Right ventricle myocardium superior (tissue), 1 donor: Measurements from ENCODE around the gene EEF2K. TPM values are rescaled to one million over a fixed set of nuclear protein-coding genes. Genes with fewer than 3 reads are reported as not detected.

Experiments used
- ATAC-seq: fragments of 200-7000 bp; cut with Tn5 transposase; one replicate; pipeline ENCODE4 v1.9.1; 2020; ENCODE audit warnings: mild to moderate bottlenecking; ENCODE audit not compliant: poor library complexity
- DNase-seq: peaks from one replicate; pipeline ENCODE4 v3.0.0-alpha.2; 2020
- intact Hi-C: fragments of 100-400 bp; cut with DNase I; formaldehyde crosslinking; loops from one replicate; pipeline ENCODE4 v1.11.2; 2022
- total RNA-seq: library from RNA; stranded (reverse); fragmentation: NEBNext Ultra II Directional; extraction: Animal tissue kit (Norgen Biotek cat#: 25700); gene quantifications from one replicate; pipeline ENCODE4 v1.2.1, GENCODE V29; 2021
- donor health status: DM: no; HTN: yes; CAD: no; lungs with severe emphysema.

Gene EEF2K
- total RNA-seq, 1 donor from 2014 or later, result 26.4 TPM

GRCh38 chr16:22337045-22337444, 131.0 kb downstream of the EEF2K start:
- DNase-seq (no peak), ATAC-seq (no peak)
- intact Hi-C loops, result no loop called here

- intact Hi-C loops, result no loop called here
- ATAC-seq (no peak), DNase-seq (no peak)
Measured at GRCh38 chr16:22337849-22338635, 132.0 kb downstream of the EEF2K start.

Other genes with a start within 250 kb of the EEF2K start
- gene PDZD9, start 205.2 kb upstream of the EEF2K start, total RNA-seq, result not detected
- 12.0 TPM for gene MOSMO, start 198.2 kb upstream of the EEF2K start, total RNA-seq
- gene VWA3A, start 113.7 kb upstream of the EEF2K start, total RNA-seq, result 1.3 TPM
- not detected for gene SDR42E2, start 43.8 kb upstream of the EEF2K start, total RNA-seq
- 34.8 TPM for gene POLR3E, start 91.1 kb downstream of the EEF2K start, total RNA-seq
- gene CDR2, start 168.3 kb downstream of the EEF2K start, total RNA-seq, result 5.2 TPM